Mesothelial cell of epicardium (in vitro differentiated cells): ENCODE data around the gene RBAK. TPM values are rescaled to one million over a fixed set of nuclear protein-coding genes. Genes with fewer than 3 reads are reported as not detected.
"Not testable (repeated sequence)": the region's sequence is repeated elsewhere in the genome, so short reads cannot be mapped to it uniquely, and the experiment has no call there.

Experiments
- DNase-seq, 2 experiments: peaks; one replicate each; pipeline ENCODE4 v3.0.0; 2021; ENCODE audit warnings: low spot score in 2 of 2; ENCODE audit not compliant: unreplicated experiment in 2 of 2
- H3K27ac Mint-ChIP-seq: 2 replicates; pipeline ENCODE4 v1.8.0; 2021; ENCODE audit warnings: mixed read lengths
- H3K27me3 Mint-ChIP-seq: 2 replicates; pipeline ENCODE4 v1.8.0; 2021; ENCODE audit warnings: low read depth, mixed read lengths
- H3K36me3 Mint-ChIP-seq: 2 replicates; pipeline ENCODE4 v1.8.0; 2021; ENCODE audit warnings: mixed read lengths
- H3K4me1 Mint-ChIP-seq: 2 replicates; pipeline ENCODE4 v1.8.0; 2021; ENCODE audit warnings: mixed read lengths
- H3K4me3 Mint-ChIP-seq: 2 replicates; pipeline ENCODE4 v1.8.0; 2021; ENCODE audit warnings: mild to moderate bottlenecking, moderate library complexity, mixed read lengths
- H3K9me3 Mint-ChIP-seq: 2 replicates; pipeline ENCODE4 v1.8.0; 2021; ENCODE audit warnings: mixed read lengths
- total RNA-seq: library from RNA; stranded (reverse); gene quantifications from 3 replicates; pipeline ENCODE4 v1.2.1, GENCODE V29; 2021
- TF ChIP-seq, protein P1 (sequence below): fragments of 200-600 bp; sonication (generic); IDR thresholded peaks from one replicate; pipeline ENCODE4 v1.5.0; 2021; ENCODE audit warnings: antibody characterized with exemption; ENCODE audit not compliant: unreplicated experiment

The RBAK gene
- total RNA-seq, 1 donor from 2014 or later = 19.9 TPM

DNA sequence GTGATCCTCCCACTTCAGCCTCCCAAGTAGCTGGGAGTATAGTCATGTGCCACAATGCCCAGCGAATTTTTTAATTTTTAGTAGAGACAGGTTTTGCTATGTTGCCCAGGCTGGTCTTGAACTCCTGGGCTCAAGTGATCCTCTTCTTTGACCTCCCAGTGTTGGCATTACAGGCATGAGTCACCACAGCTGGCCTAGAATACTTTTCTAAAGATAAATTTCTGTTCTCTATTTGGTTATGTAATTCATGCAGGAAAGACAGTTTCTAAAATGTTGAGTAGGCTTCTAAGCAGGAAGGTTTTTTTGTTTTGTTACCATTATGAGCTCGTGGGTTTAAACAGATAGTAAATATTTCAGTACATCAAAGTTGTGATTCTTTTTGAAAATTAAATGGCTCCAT lies 5.0 kb downstream of the RBAK start:
- H3K9me3 Mint-ChIP-seq = peaks cover 51% of the 10 kb centered on the region
- H3K27ac Mint-ChIP-seq = no peak overlapping the region
- H3K27me3 Mint-ChIP-seq = no peaks in the 10 kb centered on the region
- DNase-seq = no peak
- H3K36me3 Mint-ChIP-seq = peaks cover 69% of the 10 kb centered on the region
- H3K4me3 Mint-ChIP-seq = no peak overlapping the region
- peaks cover 7% of the 10 kb centered on the region for H3K4me1 Mint-ChIP-seq
- TF ChIP-seq, protein P1, sequence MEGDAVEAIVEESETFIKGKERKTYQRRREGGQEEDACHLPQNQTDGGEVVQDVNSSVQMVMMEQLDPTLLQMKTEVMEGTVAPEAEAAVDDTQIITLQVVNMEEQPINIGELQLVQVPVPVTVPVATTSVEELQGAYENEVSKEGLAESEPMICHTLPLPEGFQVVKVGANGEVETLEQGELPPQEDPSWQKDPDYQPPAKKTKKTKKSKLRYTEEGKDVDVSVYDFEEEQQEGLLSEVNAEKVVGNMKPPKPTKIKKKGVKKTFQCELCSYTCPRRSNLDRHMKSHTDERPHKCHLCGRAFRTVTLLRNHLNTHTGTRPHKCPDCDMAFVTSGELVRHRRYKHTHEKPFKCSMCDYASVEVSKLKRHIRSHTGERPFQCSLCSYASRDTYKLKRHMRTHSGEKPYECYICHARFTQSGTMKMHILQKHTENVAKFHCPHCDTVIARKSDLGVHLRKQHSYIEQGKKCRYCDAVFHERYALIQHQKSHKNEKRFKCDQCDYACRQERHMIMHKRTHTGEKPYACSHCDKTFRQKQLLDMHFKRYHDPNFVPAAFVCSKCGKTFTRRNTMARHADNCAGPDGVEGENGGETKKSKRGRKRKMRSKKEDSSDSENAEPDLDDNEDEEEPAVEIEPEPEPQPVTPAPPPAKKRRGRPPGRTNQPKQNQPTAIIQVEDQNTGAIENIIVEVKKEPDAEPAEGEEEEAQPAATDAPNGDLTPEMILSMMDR = no peak

DNA sequence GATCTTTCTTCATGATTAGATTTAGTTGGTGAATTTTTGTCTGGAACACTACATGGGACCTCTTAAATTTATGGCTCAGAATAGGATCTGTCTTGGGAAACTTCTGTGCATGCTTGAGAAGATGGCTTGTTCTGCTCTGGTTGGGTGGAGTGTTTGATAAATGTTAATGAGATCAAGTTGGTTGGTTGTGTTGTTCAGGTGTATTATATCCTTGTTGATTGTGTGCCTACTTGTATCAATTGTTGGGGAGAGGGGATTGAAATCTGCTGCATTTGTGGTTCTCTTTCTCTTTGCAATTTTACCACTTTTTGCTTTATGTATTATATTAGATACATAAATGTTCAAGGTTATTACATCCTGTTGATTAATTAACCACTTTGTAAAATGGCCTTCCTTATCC lies 6.1 kb downstream of the RBAK start:
- H3K4me1 Mint-ChIP-seq, H3K27ac Mint-ChIP-seq, DNase-seq, H3K4me3 Mint-ChIP-seq, H3K27me3 Mint-ChIP-seq: not testable (repeated sequence)
- Mint-ChIP-seq H3K9me3 (peaks cover 59% of the 10 kb centered on the region), H3K36me3 (peaks cover 76% of the 10 kb centered on the region)

DNA sequence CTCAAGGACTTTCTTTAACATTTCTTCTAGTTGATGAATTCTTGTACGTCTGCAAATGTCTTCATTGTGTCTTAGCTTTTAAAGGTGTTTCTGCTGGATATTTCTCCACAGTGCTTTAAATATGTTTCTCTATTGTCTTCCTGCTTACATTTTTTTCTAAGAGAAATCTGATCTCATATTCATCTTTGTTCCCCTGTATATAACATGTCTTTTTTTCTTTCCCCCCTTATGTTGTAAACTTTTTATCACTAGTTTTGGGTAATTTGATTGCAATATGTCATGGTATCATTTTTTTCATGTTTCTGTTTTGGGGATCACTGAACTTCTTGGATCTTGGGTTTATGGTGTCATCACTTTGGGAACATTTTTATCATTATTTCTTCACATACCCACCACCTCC lies 7.5 kb downstream of the RBAK start:
- H3K36me3 Mint-ChIP-seq = peaks cover 90% of the 10 kb centered on the region
- no peak overlapping the region for H3K27ac Mint-ChIP-seq
- peaks cover 70% of the 10 kb centered on the region for H3K9me3 Mint-ChIP-seq
- H3K4me1 Mint-ChIP-seq = no peaks in the 10 kb centered on the region
- DNase-seq = no peak
- TF ChIP-seq, protein P1 = no peak
- H3K27me3 Mint-ChIP-seq = no peaks in the 10 kb centered on the region
- H3K4me3 Mint-ChIP-seq = no peak overlapping the region

DNA sequence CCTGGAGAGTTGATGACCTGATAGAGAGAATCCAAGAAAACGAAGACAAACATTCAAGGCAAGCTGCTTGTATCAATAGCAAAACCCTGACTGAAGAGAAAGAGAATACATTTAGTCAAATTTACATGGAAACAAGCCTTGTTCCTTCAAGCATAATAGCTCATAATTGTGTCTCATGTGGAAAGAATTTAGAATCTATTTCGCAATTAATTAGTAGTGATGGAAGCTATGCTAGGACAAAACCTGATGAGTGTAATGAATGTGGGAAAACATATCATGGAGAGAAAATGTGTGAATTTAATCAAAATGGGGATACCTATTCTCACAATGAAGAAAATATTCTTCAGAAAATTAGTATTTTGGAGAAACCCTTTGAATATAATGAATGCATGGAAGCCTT lies 18.0 kb downstream of the RBAK start:
- TF ChIP-seq, protein P1 = no peak
- Mint-ChIP-seq H3K36me3 (peaks cover 98% of the 10 kb centered on the region), H3K27me3 (no peaks in the 10 kb centered on the region), H3K9me3 (peaks cover 86% of the 10 kb centered on the region), H3K27ac (no peak overlapping the region), H3K4me3 (no peak overlapping the region), H3K4me1 (no peaks in the 10 kb centered on the region)
- no peak for DNase-seq

DNA sequence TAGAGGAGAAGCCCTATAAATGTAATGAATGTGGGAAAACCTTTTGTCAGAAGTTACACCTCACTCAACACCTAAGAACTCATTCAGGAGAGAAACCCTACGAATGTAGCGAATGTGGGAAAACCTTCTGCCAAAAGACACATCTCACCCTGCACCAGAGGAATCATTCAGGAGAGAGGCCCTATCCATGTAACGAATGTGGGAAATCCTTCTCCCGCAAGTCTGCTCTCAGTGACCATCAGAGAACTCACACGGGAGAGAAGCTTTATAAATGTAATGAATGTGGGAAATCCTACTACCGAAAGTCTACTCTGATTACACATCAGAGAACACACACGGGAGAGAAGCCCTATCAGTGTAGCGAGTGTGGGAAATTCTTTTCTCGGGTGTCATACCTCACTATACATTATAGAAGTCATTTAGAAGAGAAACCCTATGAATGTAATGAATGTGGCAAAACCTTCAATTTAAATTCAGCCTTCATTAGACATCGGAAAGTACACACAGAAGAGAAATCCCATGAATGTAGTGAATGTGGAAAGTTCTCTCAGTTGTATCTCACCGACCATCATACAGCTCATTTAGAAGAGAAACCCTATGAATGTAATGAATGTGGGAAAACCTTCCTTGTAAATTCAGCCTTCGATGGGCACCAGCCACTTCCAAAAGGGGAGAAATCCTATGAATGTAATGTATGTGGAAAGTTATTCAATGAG lies 18.9 kb downstream of the RBAK start:
- Mint-ChIP-seq H3K27me3 (no peaks in the 10 kb centered on the region), H3K27ac (no peak overlapping the region), H3K4me1 (no peaks in the 10 kb centered on the region), H3K36me3 (peaks cover 98% of the 10 kb centered on the region), H3K4me3 (no peak overlapping the region), H3K9me3 (peaks cover 87% of the 10 kb centered on the region)
- no peak for DNase-seq
- TF ChIP-seq, protein P1 = no peak

DNA sequence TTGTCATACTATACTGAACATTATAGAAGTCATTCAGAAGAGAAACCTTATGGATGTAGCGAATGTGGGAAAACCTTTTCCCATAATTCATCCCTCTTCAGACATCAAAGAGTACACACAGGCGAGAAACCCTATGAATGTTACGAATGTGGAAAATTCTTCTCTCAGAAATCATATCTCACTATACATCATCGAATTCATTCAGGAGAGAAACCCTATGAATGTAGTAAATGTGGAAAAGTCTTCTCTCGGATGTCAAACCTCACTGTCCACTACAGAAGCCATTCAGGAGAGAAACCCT lies 19.4 kb downstream of the RBAK start:
- peaks cover 97% of the 10 kb centered on the region for H3K36me3 Mint-ChIP-seq
- TF ChIP-seq, protein P1 = no peak
- DNase-seq = no peak
- H3K27me3 Mint-ChIP-seq = no peaks in the 10 kb centered on the region
- H3K4me3 Mint-ChIP-seq = no peak overlapping the region
- H3K27ac Mint-ChIP-seq = no peak overlapping the region
- H3K9me3 Mint-ChIP-seq = peaks cover 83% of the 10 kb centered on the region
- no peaks in the 10 kb centered on the region for H3K4me1 Mint-ChIP-seq
